ENCODE measurements around the gene C1orf210.

C1orf210 gene

DNA sequence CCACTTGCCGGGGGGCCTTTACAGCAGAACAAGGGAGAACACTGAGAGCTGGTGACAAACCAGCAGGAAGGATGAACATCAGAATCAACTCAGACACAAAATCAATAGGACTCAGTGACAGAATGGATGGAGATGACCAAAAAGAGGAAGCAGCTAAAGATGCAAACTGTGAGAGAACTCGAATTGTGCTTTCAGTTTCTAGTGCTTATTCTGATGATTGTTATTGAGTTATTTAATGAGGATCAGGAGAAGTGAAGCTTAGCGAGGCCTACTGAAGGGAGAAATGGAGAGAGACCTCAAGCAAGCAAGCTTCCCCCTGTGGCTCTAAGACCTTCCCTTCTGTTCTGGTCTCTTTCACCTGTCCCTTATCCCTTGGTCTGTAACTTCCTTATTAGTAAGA is 45.9 kb downstream of the C1orf210 start:
- Histone ChIP-seq H3K79me2 (ENCODE audit: control insufficient read depth, low read length) (no peaks in the 10 kb centered on the region), H3K4me3 (ENCODE audit: low read length) (peak overlapping the region; percentile 17; the same call in 1 of the 2 replicates), H3F3A (ENCODE audit: control insufficient read depth, insufficient read depth) (peaks cover 3% of the 10 kb centered on the region), H3K4me1 (ENCODE audit: control insufficient read depth, low read length) (peaks cover 23% of the 10 kb centered on the region), H3K36me3 (ENCODE audit: control insufficient read depth, low read length) (no peaks in the 10 kb centered on the region), H3K9me2 (replicated peaks; ENCODE audit: control insufficient read depth, low read length) (no peaks in the 10 kb centered on the region), H3K27ac (ENCODE audit: low read depth, low read length) (peak overlapping the region; percentile 59), H3K27me3 (ENCODE audit: control insufficient read depth, low read length) (no peaks in the 10 kb centered on the region), H3K4me2 (ENCODE audit: low read length) (peak overlapping the region; percentile 56), H4K20me1 (ENCODE audit: control insufficient read depth, insufficient read depth, low read depth, low read length) (no peaks in the 10 kb centered on the region), H3K9me3 (ENCODE audit: control insufficient read depth, insufficient read depth, low read length) (no peaks in the 10 kb centered on the region)
- TF ChIP-seq, protein P1, sequence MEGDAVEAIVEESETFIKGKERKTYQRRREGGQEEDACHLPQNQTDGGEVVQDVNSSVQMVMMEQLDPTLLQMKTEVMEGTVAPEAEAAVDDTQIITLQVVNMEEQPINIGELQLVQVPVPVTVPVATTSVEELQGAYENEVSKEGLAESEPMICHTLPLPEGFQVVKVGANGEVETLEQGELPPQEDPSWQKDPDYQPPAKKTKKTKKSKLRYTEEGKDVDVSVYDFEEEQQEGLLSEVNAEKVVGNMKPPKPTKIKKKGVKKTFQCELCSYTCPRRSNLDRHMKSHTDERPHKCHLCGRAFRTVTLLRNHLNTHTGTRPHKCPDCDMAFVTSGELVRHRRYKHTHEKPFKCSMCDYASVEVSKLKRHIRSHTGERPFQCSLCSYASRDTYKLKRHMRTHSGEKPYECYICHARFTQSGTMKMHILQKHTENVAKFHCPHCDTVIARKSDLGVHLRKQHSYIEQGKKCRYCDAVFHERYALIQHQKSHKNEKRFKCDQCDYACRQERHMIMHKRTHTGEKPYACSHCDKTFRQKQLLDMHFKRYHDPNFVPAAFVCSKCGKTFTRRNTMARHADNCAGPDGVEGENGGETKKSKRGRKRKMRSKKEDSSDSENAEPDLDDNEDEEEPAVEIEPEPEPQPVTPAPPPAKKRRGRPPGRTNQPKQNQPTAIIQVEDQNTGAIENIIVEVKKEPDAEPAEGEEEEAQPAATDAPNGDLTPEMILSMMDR (IDR thresholded peaks at IDR 0.05; ENCODE audit: low read depth, low read length, poor library complexity, severe bottlenecking), result no peak
- no peak for TF ChIP-seq EZH2phosphoT487 (IDR thresholded peaks at IDR 0.05; ENCODE audit: borderline replicate concordance, low read length)

DNA sequence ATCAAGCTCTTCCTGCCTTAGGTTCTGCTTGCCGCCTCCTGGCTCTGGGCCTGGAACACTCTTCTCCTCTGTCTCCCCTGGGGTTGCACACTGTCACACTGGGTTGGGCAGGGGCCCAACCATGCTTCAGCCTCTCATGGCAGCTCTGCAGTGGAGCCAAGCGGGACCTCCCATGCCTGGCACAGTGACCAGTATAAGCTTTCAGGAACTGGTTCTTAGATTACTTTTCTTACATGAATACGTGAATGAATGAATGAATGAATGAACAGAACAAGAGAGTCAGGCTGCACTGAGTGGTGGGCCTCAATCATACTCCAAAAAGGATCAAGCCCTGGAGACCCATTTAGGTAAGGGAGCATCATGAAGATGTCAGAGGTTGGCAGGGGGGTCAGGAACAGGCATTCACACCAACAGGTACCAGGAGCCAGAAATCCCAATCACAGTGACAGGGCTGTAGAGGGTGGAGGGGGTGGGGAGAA is 46.4 kb downstream of the C1orf210 start:
- no peaks in the 10 kb centered on the region for H4K20me1 ChIP-seq (ENCODE audit: control insufficient read depth, insufficient read depth, low read depth, low read length)
- H3K4me3 ChIP-seq (ENCODE audit: low read length), result 0 out of 2 replicates have a peak overlapping the region, but pooled peaks have one; percentile 1
- H3K4me2 ChIP-seq (ENCODE audit: low read length), result peak overlapping the region; percentile 56
- no peaks in the 10 kb centered on the region for H3K9me2 ChIP-seq (replicated peaks; ENCODE audit: control insufficient read depth, low read length)
- no peaks in the 10 kb centered on the region for H3K79me2 ChIP-seq (ENCODE audit: control insufficient read depth, low read length)
- no peaks in the 10 kb centered on the region for H3K9me3 ChIP-seq (ENCODE audit: control insufficient read depth, insufficient read depth, low read length)
- peak overlapping the region; percentile 59 for H3K27ac ChIP-seq (ENCODE audit: low read depth, low read length)
- H3K27me3 ChIP-seq (ENCODE audit: control insufficient read depth, low read length), result no peaks in the 10 kb centered on the region
- no peak for TF ChIP-seq EZH2phosphoT487 (IDR thresholded peaks at IDR 0.05; ENCODE audit: borderline replicate concordance, low read length)
- TF ChIP-seq, protein P1 (IDR thresholded peaks at IDR 0.05; ENCODE audit: low read depth, low read length, poor library complexity, severe bottlenecking), result no peak
- peaks cover 3% of the 10 kb centered on the region for H3F3A ChIP-seq (ENCODE audit: control insufficient read depth, insufficient read depth)
- no peaks in the 10 kb centered on the region for H3K36me3 ChIP-seq (ENCODE audit: control insufficient read depth, low read length)
- H3K4me1 ChIP-seq (ENCODE audit: control insufficient read depth, low read length), result peaks cover 23% of the 10 kb centered on the region

DNA sequence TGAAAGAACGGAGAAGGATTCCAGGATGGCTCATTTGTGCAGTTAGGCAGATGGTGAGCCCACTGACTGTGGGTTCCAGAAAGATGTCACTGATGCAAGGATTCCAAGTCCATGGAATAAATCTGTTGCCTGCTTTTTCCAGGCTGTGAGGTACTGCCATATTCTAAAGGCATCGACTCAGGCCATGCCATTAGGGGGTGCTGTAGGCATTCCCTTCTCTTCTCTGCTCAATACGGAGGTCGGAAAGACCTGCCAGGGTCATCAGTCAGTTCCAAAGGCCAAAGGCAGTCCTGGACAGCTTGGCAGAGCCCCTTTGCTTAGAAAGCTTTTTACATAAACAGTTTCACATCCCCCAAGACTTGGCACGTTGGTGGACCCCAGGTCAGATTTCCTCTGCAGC is 47.3 kb downstream of the C1orf210 start:
- no peak overlapping the region for H3K27ac ChIP-seq (ENCODE audit: low read depth, low read length)
- H3K9me3 ChIP-seq (ENCODE audit: control insufficient read depth, insufficient read depth, low read length), result no peaks in the 10 kb centered on the region
- no peaks in the 10 kb centered on the region for H4K20me1 ChIP-seq (ENCODE audit: control insufficient read depth, insufficient read depth, low read depth, low read length)
- H3K79me2 ChIP-seq (ENCODE audit: control insufficient read depth, low read length), result no peaks in the 10 kb centered on the region
- no peak overlapping the region for H3K4me3 ChIP-seq (ENCODE audit: low read length)
- TF ChIP-seq, protein P1 (IDR thresholded peaks at IDR 0.05; ENCODE audit: low read depth, low read length, poor library complexity, severe bottlenecking), result peak; percentile 67
- no peak for TF ChIP-seq EZH2phosphoT487 (IDR thresholded peaks at IDR 0.05; ENCODE audit: borderline replicate concordance, low read length)
- peaks cover 3% of the 10 kb centered on the region for H3F3A ChIP-seq (ENCODE audit: control insufficient read depth, insufficient read depth)
- no peaks in the 10 kb centered on the region for H3K9me2 ChIP-seq (replicated peaks; ENCODE audit: control insufficient read depth, low read length)
- no peaks in the 10 kb centered on the region for H3K36me3 ChIP-seq (ENCODE audit: control insufficient read depth, low read length)
- no peaks in the 10 kb centered on the region for H3K27me3 ChIP-seq (ENCODE audit: control insufficient read depth, low read length)
- H3K4me1 ChIP-seq (ENCODE audit: control insufficient read depth, low read length), result peaks cover 23% of the 10 kb centered on the region
- no peak overlapping the region for H3K4me2 ChIP-seq (ENCODE audit: low read length)

All from DOHH2 (cell line).